ENCODE results near the gene MYO1B.

MYO1B gene

DNA sequence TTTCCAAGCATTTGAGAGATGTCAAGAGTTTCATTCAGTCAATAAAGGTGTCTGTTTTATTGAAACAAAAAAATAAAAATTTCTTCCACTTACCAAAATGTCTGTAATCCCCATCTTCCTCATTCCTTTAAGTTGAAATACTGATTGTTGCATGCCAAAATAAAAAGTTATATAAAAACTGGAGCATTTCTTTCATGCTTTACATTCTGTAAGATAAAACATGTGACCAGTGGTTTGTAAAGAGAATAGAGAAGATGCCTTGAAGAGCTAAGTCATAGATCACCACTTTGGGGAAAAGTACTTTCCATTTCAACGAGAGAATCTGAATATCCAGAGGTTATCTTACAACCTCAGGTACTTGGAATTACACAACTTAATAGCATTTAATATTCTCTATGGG, 35.9 kb upstream of the MYO1B start:
- Histone ChIP-seq H3K27me3 (ENCODE audit: control insufficient read depth in 5 of 5, insufficient read depth in 4 of 5, low read length in 5 of 5) (no peaks in the 10 kb centered on the region), H3K4me1 (ENCODE audit: control insufficient read depth in 5 of 5, insufficient read depth in 5 of 5, low read length in 5 of 5) (no peaks in the 10 kb centered on the region), H3K9me3 (ENCODE audit: control insufficient read depth in 5 of 5, low read length in 5 of 5) (peaks cover 0 to 10% (median 5%) of the 10 kb centered on the region in 5 donors), H3K4me3 (ENCODE audit: low read depth in 1 of 5, low read length in 5 of 5) (no peak overlapping the region), H3K27ac (ENCODE audit: low read depth, low read length) (no peak overlapping the region), H3K9ac (ENCODE audit: low read length in 5 of 5) (no peak overlapping the region), H3K36me3 (ENCODE audit: control insufficient read depth in 5 of 5, insufficient read depth in 5 of 5, low read length in 5 of 5) (no peaks in the 10 kb centered on the region)

DNA sequence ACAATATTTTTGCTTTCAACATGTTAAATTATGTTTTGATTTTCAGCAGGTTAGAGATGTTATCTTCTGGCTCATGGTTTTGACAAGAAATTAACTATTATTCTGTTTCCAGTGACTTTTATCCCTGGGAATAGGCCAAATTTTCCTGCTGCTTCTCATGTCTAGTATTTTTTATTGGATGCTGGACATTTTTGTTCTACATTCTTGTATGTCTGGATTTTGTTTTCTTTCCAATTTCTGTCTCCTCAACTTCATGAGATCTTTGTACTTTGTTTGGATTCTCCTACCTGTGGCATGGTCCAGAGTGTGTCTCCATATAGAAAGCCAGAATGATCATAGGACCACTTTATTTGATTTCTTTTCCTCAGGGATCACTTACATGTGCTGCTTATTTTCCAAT, 33.1 kb upstream of the MYO1B start:
- no peaks in the 10 kb centered on the region for H3K36me3 ChIP-seq (ENCODE audit: control insufficient read depth in 5 of 5, insufficient read depth in 5 of 5, low read length in 5 of 5)

DNA sequence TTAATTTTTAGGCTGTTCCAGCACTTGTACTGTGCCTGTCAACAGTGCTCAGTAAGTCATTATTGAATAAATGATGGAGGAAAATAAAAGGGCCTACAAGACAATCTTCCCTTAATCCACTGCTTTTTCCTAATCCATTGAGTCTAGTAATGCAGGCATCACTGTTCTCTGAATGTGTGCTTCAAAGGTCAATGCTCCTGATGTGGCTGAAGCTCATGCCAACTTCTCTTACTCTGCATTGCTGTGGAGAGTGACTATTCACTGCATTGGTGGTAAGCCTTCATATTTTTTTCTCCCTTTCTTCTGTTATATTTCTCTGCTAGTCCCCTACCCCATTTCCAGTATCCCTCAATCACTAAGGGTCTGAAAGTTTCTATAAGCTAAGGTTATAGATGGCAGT, 31.9 kb upstream of the MYO1B start:
- H3K27me3 ChIP-seq (ENCODE audit: control insufficient read depth in 5 of 5, insufficient read depth in 4 of 5, low read length in 5 of 5): no peaks in the 10 kb centered on the region
- H3K9me3 ChIP-seq (ENCODE audit: control insufficient read depth in 5 of 5, low read length in 5 of 5): peaks cover 0 to 10% (median 5%) of the 10 kb centered on the region in 5 donors
- H3K9ac ChIP-seq (ENCODE audit: low read length in 5 of 5): no peak overlapping the region

More for the DNA sequence above, 33.1 kb upstream of the MYO1B start:
- peaks cover 0 to 10% (median 5%) of the 10 kb centered on the region in 5 donors for H3K9me3 ChIP-seq (ENCODE audit: control insufficient read depth in 5 of 5, low read length in 5 of 5)
- peaks cover 0 to 12% (median 5%) of the 10 kb centered on the region in 5 donors for H3K4me1 ChIP-seq (ENCODE audit: control insufficient read depth in 5 of 5, insufficient read depth in 5 of 5, low read length in 5 of 5)
- no peak overlapping the region for H3K4me3 ChIP-seq (ENCODE audit: low read depth in 1 of 5, low read length in 5 of 5)
- no peaks in the 10 kb centered on the region for H3K27me3 ChIP-seq (ENCODE audit: control insufficient read depth in 5 of 5, insufficient read depth in 4 of 5, low read length in 5 of 5)
- no peak overlapping the region for H3K27ac ChIP-seq (ENCODE audit: low read depth, low read length)
- H3K9ac ChIP-seq (ENCODE audit: low read length in 5 of 5): no peak overlapping the region

DNA sequence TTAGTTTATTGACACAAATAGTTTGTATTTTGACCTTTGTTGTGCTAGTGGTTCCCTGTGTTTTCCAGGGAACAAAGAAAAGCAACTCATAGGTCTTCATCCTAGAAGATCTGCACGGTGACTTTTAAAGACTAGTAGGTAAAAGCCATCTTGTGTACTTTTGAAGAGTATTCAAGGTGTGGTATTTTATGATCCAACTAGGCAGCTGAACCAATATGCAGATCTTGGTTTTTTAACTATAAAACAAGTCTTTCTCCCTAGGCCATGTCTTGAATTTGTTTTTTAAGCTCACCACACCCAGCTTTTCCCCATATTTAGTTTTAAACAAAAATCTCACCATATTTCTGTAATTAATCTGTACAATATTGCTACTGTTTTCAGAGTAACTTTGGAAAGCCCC, 30.0 kb upstream of the MYO1B start:
- no peak overlapping the region for H3K4me3 ChIP-seq (ENCODE audit: low read depth in 1 of 5, low read length in 5 of 5)
- no peak overlapping the region for H3K9ac ChIP-seq (ENCODE audit: low read length in 5 of 5)
- H3K27ac ChIP-seq (ENCODE audit: low read depth, low read length): no peak overlapping the region
- peaks cover 0 to 12% (median 5%) of the 10 kb centered on the region in 5 donors for H3K4me1 ChIP-seq (ENCODE audit: control insufficient read depth in 5 of 5, insufficient read depth in 5 of 5, low read length in 5 of 5)
- H3K27me3 ChIP-seq (ENCODE audit: control insufficient read depth in 5 of 5, insufficient read depth in 4 of 5, low read length in 5 of 5): no peaks in the 10 kb centered on the region
- H3K36me3 ChIP-seq (ENCODE audit: control insufficient read depth in 5 of 5, insufficient read depth in 5 of 5, low read length in 5 of 5): no peaks in the 10 kb centered on the region
- H3K9me3 ChIP-seq (ENCODE audit: control insufficient read depth in 5 of 5, low read length in 5 of 5): peaks cover 0 to 10% (median 5%) of the 10 kb centered on the region in 5 donors

More for the DNA sequence above, 31.9 kb upstream of the MYO1B start:
- Histone ChIP-seq H3K27ac (ENCODE audit: low read depth, low read length) (no peak overlapping the region), H3K4me1 (ENCODE audit: control insufficient read depth in 5 of 5, insufficient read depth in 5 of 5, low read length in 5 of 5) (peaks cover 0 to 12% (median 5%) of the 10 kb centered on the region in 5 donors), H3K4me3 (ENCODE audit: low read depth in 1 of 5, low read length in 5 of 5) (no peak overlapping the region), H3K36me3 (ENCODE audit: control insufficient read depth in 5 of 5, insufficient read depth in 5 of 5, low read length in 5 of 5) (no peaks in the 10 kb centered on the region)

DNA sequence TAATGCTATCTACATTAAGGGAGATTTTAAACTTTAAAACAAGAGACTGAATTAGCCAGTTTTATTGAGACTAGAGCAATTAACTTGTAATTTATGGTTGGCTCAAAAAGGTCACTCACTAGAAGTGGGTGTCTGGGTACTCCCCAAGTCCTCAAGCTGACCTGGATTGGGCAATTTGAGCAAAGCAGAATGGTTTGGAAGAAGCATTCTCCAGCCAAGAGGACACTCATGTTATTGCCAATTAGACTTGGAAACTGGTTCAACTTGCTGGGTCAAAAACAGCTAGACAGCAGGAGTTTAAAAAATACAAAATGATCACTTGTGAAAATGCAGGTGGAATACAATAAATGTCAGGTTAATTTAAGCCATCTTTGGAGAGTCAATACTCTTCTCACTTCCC, 29.5 kb upstream of the MYO1B start:
- peaks cover 0 to 12% (median 5%) of the 10 kb centered on the region in 5 donors for H3K4me1 ChIP-seq (ENCODE audit: control insufficient read depth in 5 of 5, insufficient read depth in 5 of 5, low read length in 5 of 5)
- no peak overlapping the region for H3K4me3 ChIP-seq (ENCODE audit: low read depth in 1 of 5, low read length in 5 of 5)
- H3K27ac ChIP-seq (ENCODE audit: low read depth, low read length): no peak overlapping the region
- H3K9ac ChIP-seq (ENCODE audit: low read length in 5 of 5): no peak overlapping the region
- H3K36me3 ChIP-seq (ENCODE audit: control insufficient read depth in 5 of 5, insufficient read depth in 5 of 5, low read length in 5 of 5): no peaks in the 10 kb centered on the region
- no peaks in the 10 kb centered on the region for H3K27me3 ChIP-seq (ENCODE audit: control insufficient read depth in 5 of 5, insufficient read depth in 4 of 5, low read length in 5 of 5)
- H3K9me3 ChIP-seq (ENCODE audit: control insufficient read depth in 5 of 5, low read length in 5 of 5): peaks cover 0 to 10% (median 5%) of the 10 kb centered on the region in 5 donors

DNA sequence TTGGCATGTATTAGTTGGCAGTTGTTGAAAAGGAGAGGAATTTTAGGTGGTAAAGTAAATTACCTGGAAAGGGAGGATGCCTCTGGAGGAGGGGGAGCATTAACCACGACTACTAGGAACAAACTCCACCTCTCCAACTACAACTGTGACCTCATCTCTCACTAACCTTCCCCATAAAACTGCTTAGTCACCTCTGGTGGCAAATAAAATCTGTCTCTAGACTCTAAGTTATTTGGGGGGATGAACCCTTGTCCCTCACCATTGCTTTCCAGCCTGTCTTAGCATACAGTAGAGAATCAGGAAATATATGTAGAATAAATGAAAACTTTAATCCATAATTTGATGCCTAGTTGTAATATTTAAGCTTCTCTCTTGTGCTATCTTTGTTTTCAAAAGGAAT, 27.6 kb upstream of the MYO1B start:
- peaks cover under 1 to 15% (median 7%) of the 10 kb centered on the region in 5 donors for H3K4me1 ChIP-seq (ENCODE audit: control insufficient read depth in 5 of 5, insufficient read depth in 5 of 5, low read length in 5 of 5)
- no peaks in the 10 kb centered on the region for H3K27me3 ChIP-seq (ENCODE audit: control insufficient read depth in 5 of 5, insufficient read depth in 4 of 5, low read length in 5 of 5)
- peaks cover 0 to 4% (median 0%) of the 10 kb centered on the region in 5 donors for H3K9me3 ChIP-seq (ENCODE audit: control insufficient read depth in 5 of 5, low read length in 5 of 5)
- no peak overlapping the region for H3K27ac ChIP-seq (ENCODE audit: low read depth, low read length)
- no peak overlapping the region for H3K9ac ChIP-seq (ENCODE audit: low read length in 5 of 5)
- no peak overlapping the region for H3K4me3 ChIP-seq (ENCODE audit: low read depth in 1 of 5, low read length in 5 of 5)
- no peaks in the 10 kb centered on the region for H3K36me3 ChIP-seq (ENCODE audit: control insufficient read depth in 5 of 5, insufficient read depth in 5 of 5, low read length in 5 of 5)

DNA sequence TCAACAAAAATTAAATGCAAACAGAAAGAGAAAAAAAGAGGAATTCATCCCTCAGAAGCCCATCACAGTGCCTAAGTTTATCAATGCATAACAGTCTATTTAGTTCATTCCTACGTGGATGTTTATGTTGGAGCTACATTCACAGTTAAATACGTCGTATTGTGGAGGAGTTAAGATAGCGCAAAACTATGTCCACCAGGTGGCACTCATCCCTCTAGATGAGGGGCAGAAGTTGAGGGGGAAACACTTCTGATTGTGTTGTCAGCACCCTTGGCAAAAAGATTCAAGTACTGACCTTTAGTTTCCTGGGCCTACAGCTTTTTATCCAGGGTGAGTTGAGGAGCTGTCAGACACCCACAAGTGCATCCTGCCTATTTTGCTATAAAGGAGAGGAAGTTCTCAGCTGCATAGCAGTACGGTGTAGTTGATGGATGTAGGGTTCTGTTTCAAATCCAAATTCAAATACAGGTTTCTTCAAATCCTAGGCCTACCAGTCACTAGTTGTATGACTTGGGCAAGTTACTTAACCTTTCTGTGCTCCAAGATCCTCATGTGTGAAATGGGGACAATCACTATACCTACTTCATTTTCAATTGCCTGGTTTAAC, 26.8 kb upstream of the MYO1B start:
- H3K4me3 ChIP-seq (ENCODE audit: low read depth in 1 of 5, low read length in 5 of 5): no peak overlapping the region
- peaks cover 7 to 24% (median 15%) of the 10 kb centered on the region in 5 donors for H3K4me1 ChIP-seq (ENCODE audit: control insufficient read depth in 5 of 5, insufficient read depth in 5 of 5, low read length in 5 of 5)
- no peaks in the 10 kb centered on the region for H3K27me3 ChIP-seq (ENCODE audit: control insufficient read depth in 5 of 5, insufficient read depth in 4 of 5, low read length in 5 of 5)
- H3K27ac ChIP-seq (ENCODE audit: low read depth, low read length): no peak overlapping the region
- H3K36me3 ChIP-seq (ENCODE audit: control insufficient read depth in 5 of 5, insufficient read depth in 5 of 5, low read length in 5 of 5): no peaks in the 10 kb centered on the region
- H3K9me3 ChIP-seq (ENCODE audit: control insufficient read depth in 5 of 5, low read length in 5 of 5): peaks cover 0 to under 1% (median 0%) of the 10 kb centered on the region in 5 donors
- H3K9ac ChIP-seq (ENCODE audit: low read length in 5 of 5): no peak overlapping the region

DNA sequence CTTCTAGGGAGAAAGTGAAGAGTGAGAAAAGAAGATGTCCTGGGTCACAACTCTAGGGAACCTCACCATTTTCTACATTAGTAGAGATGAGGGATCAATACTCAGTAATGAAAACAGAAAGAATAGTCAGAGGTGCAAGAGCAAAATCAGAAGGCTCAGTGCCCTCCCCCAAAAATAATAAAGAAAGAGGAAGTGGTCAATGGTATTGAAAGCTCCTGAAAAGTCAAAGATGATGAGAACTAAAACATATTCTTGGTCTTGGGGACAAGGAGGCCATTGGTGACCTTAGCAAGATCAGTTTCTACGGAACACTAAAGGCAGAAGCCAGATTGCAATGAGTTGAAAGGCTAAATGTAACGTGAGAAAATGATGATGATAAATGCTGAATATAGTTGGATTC, 24.5 kb upstream of the MYO1B start:
- Histone ChIP-seq H3K27ac (ENCODE audit: low read depth, low read length) (no peak overlapping the region), H3K4me1 (ENCODE audit: control insufficient read depth in 5 of 5, insufficient read depth in 5 of 5, low read length in 5 of 5) (peaks cover 7 to 21% (median 16%) of the 10 kb centered on the region in 5 donors), H3K9me3 (ENCODE audit: control insufficient read depth in 5 of 5, low read length in 5 of 5) (no peaks in the 10 kb centered on the region), H3K4me3 (ENCODE audit: low read depth in 1 of 5, low read length in 5 of 5) (no peak overlapping the region), H3K36me3 (ENCODE audit: control insufficient read depth in 5 of 5, insufficient read depth in 5 of 5, low read length in 5 of 5) (no peaks in the 10 kb centered on the region), H3K9ac (ENCODE audit: low read length in 5 of 5) (no peak overlapping the region), H3K27me3 (ENCODE audit: control insufficient read depth in 5 of 5, insufficient read depth in 4 of 5, low read length in 5 of 5) (no peaks in the 10 kb centered on the region)

DNA sequence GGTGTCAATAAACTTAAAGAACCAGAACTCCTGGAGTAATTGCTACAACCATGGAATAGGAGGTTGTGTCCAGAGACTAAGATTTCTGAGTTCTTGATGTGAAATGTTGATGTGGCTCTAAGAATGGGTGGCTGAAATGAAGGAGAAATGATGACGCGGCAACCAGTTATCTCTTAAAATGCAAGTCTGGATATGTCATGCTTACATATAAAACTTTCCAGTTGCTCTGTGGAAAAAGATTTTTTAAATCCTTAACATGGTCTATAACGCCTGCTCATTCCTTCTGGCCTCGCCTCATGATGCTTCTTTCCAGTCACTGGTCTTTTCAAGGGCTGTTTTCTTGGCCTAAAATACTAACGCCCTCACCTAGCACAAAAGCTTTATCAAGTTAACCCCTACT, 23.5 kb upstream of the MYO1B start:
- Histone ChIP-seq H3K36me3 (ENCODE audit: control insufficient read depth in 5 of 5, insufficient read depth in 5 of 5, low read length in 5 of 5) (no peaks in the 10 kb centered on the region), H3K9me3 (ENCODE audit: control insufficient read depth in 5 of 5, low read length in 5 of 5) (no peaks in the 10 kb centered on the region), H3K27me3 (ENCODE audit: control insufficient read depth in 5 of 5, insufficient read depth in 4 of 5, low read length in 5 of 5) (no peaks in the 10 kb centered on the region), H3K4me3 (ENCODE audit: low read depth in 1 of 5, low read length in 5 of 5) (no peak overlapping the region), H3K9ac (ENCODE audit: low read length in 5 of 5) (no peak overlapping the region), H3K4me1 (ENCODE audit: control insufficient read depth in 5 of 5, insufficient read depth in 5 of 5, low read length in 5 of 5) (peaks cover 7 to 19% (median 14%) of the 10 kb centered on the region in 5 donors), H3K27ac (ENCODE audit: low read depth, low read length) (no peak overlapping the region)

DNA sequence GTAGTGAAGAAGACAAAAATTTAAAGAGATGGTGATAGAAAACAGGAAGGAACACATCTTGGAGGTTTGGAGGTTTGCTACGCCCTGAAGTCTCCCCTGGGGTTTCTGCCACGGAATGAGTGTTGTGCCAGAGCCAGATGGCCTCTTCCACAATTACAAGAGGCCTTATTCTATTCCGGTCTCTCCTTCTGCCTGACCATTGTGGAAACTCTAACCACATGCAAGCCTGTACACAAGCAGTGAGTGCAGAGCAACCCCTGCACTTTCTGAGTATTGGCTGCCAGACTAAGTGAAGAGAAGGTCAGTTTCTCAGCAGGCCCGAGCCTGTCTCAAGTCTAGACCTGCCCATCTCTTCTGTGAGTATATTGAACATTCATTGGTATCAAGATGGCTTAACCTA, 22.7 kb upstream of the MYO1B start:
- no peaks in the 10 kb centered on the region for H3K9me3 ChIP-seq (ENCODE audit: control insufficient read depth in 5 of 5, low read length in 5 of 5)
- peak overlapping the region; percentile 32 for H3K27ac ChIP-seq (ENCODE audit: low read depth, low read length)
- H3K27me3 ChIP-seq (ENCODE audit: control insufficient read depth in 5 of 5, insufficient read depth in 4 of 5, low read length in 5 of 5): no peaks in the 10 kb centered on the region
- H3K4me1 ChIP-seq (ENCODE audit: control insufficient read depth in 5 of 5, insufficient read depth in 5 of 5, low read length in 5 of 5): peaks cover 7 to 19% (median 13%) of the 10 kb centered on the region in 5 donors
- H3K9ac ChIP-seq (ENCODE audit: low read length in 5 of 5): no peak overlapping the region
- no peak overlapping the region for H3K4me3 ChIP-seq (ENCODE audit: low read depth in 1 of 5, low read length in 5 of 5)
- H3K36me3 ChIP-seq (ENCODE audit: control insufficient read depth in 5 of 5, insufficient read depth in 5 of 5, low read length in 5 of 5): no peaks in the 10 kb centered on the region
